KOPT-K1 (cell line): ENCODE results near the gene FOXP3.

Source experiments
- H3K27ac ChIP-seq: fragments of 200-600 bp; sonication (generic); 2 replicates; pipeline ENCODE4 v1.5.1; 2016; ENCODE audit warnings: antibody characterized with exemption, mild to moderate bottlenecking, low read depth, low read length; ENCODE audit not compliant: poor library complexity, severe bottlenecking
- H3K36me3 ChIP-seq: fragments of 200-600 bp; sonication (generic); 2 replicates; pipeline ENCODE4 v1.5.1; 2017; ENCODE audit warnings: antibody characterized with exemption, mild to moderate bottlenecking, low read length, moderate library complexity; ENCODE audit not compliant: insufficient read depth
- H3K9me3 ChIP-seq: fragments of 200-600 bp; sonication (generic); 2 replicates; pipeline ENCODE4 v1.5.1; 2017; ENCODE audit warnings: antibody characterized with exemption, low read length, mild to moderate bottlenecking; ENCODE audit not compliant: insufficient read depth, poor library complexity, severe bottlenecking

FOXP3 gene

DNA sequence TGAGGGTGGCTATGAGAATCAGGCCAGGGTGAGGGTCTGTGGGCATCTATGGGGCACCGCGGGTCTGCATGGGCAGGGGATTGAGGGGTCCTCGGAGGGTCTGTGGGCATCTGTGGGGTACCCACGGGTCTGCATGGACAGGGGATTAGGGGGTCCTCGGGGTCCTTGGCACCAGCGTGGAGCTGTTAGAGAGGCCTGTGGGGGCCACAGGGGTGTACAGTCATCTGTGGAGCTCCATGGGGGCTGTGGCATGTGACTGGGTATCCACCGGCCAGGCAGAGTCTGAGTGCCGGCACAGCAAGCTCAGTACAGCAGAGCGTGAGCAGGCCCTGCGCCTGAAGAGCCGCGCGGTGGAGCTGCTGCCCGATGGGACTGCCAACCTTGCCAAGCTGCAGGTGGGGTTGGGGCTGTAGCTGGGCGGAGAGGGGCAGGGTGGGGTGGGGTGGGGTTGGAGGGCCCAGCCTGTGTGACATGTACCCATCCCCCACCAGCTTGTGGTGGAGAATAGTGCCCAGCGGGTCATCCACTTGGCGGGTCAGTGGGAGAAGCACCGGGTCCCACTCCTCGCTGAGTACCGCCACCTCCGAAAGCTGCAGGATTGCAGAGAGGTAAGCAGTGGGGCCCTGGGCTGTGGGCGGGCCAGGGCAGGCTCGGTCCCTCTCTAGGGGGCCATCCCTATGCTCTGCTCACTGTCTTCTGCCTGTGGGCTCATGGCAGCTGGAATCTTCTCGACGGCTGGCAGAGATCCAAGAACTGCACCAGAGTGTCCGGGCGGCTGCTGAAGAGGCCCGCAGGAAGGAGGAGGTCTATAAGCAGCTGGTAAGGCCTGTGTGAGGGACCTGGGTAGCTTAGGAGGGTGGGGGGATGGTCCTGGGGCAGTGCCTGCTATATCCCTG is 16.3 kb downstream of the FOXP3 start:
- peaks cover 32% of the 10 kb centered on the region; the same call in 1 of the 2 replicates for H3K36me3 ChIP-seq
- H3K9me3 ChIP-seq: no peaks in the 10 kb centered on the region
- H3K27ac ChIP-seq: no peak overlapping the region

DNA sequence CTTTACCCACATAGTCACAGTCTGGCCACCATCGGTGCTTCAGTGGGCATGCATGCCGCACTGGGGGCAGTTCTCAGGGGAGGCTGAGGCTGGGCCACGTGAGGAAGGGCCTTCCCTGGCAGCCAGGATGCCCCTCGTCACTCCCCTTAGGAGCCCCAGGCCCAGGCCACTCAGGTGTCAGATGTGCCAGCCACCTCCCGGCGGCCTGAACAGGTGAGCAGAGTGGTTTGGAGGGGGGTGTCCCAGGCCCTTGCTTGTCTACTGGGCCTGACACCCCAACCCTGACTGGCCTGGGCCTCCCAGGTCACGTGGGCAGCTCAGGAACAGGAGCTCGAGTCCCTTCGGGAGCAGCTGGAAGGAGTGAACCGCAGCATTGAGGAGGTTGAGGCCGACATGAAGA is 17.2 kb downstream of the FOXP3 start:
- Histone ChIP-seq H3K27ac (no peak overlapping the region), H3K36me3 (peaks cover 38% of the 10 kb centered on the region; the same call in 1 of the 2 replicates), H3K9me3 (no peaks in the 10 kb centered on the region)

DNA sequence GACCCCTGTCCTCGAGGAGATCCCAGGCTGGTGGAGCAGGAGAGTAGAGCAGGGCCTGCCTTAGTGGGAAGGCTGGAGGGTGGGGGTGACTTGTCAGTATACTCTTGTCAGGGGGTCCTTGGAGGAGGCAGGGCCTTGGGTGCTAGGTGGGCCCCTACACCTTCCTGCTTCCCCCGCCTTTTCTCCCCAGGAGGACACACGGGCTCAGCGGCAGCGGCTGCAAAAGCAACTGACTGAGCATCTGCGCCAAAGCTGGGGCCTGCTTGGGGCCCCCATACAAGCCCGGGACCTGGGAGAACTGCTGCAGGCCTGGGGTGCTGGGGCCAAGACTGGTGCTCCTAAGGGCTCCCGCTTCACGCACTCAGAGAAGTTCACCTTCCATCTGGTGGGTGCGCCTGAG is 18.0 kb downstream of the FOXP3 start:
- Histone ChIP-seq H3K27ac (no peak overlapping the region), H3K9me3 (no peaks in the 10 kb centered on the region), H3K36me3 (peaks cover 38% of the 10 kb centered on the region; the same call in 1 of the 2 replicates)

DNA sequence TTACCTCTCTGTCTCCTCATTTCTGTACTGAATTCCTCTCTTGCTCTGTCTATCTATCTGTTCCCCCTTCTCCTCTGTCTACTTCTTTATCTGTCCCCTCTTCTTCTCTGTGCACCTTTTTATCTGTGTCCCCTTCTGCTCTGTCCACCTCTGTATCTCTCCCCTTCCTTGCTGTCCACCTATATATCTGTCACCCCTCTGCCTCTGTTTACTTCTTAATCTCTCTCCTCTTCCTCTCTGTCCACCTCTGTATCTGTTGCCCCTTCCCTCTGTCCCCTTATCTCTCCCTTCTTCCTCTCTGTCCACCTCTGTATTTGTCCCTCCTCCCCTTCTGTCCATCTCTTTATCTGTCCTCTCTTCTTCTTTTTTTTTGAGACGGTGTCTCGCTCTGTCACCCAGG is 20.3 kb downstream of the FOXP3 start:
- peaks cover 38% of the 10 kb centered on the region; the same call in 1 of the 2 replicates for H3K36me3 ChIP-seq
- no peaks in the 10 kb centered on the region for H3K9me3 ChIP-seq
- H3K27ac ChIP-seq: no peak overlapping the region

DNA sequence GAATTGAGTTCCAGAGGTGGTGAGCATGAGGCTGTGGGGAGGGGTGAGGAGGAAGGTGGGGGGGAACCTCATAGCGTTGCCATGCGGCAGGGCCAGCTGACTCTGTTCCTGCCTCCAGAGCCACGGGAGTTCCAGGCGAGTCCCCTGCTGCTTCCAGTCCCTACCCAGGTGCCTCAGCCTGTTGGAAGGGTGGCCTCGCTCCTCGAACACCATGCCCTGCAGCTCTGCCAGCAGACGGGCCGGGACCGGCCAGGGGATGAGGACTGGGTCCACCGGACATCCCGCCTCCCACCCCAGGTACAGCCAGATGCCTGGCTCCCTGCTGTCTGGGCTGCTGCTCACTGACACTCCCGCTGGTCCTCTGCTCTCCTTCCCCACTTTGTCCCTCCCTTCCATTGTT is 21.3 kb downstream of the FOXP3 start:
- H3K27ac ChIP-seq: no peak overlapping the region
- H3K9me3 ChIP-seq: no peaks in the 10 kb centered on the region
- H3K36me3 ChIP-seq: peaks cover 33% of the 10 kb centered on the region; the same call in 1 of the 2 replicates

DNA sequence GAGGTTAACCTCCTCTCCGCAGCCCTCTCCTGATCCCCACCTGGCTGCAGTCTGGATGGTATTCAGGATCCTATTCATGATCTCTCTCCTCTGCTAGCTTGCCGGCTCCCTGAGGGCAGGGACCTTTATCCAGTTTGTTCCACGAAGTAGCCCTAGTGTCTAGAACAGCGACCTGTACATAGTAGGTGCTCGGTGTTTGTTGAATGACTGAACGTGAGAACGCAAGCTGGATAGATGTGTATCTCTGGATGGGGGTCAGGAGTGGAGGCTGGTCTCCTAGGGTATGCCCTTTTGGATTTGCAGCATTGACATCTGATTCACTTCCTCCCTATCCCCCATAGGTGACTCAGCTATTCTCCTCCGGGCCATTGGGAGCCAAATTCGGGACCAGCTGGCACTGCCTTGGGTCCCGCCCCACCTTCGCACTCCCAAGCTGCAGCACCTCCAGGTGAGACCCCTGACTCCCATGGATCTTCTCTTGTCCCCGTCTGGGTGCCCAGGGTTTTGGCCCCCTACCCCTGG is 21.9 kb downstream of the FOXP3 start:
- H3K27ac ChIP-seq: no peak overlapping the region
- peaks cover 30% of the 10 kb centered on the region; the same call in 1 of the 2 replicates for H3K36me3 ChIP-seq
- no peaks in the 10 kb centered on the region for H3K9me3 ChIP-seq

DNA sequence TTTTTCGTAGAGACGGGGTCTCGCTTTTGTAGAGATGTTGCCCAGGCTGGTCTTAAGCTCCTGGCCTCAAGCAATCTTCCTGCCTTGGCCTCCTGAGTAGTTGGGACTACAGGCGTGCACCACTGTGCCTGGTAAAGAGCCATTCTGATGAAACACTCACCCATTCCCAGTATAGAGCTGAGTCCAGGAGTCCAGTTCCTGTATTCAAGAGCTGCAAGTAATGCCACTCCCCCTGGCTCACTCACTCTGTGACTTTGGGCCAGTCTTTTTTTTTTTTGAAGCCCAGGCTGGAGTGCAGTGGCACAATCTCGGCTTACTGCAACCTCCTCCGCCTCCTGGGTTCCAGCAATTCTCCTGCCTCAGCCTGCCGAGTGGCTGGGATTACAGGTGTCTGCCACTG is 25.8 kb downstream of the FOXP3 start:
- H3K36me3 ChIP-seq: peaks cover 11% of the 10 kb centered on the region; the same call in 1 of the 2 replicates
- H3K9me3 ChIP-seq: no peaks in the 10 kb centered on the region
- no peak overlapping the region for H3K27ac ChIP-seq

DNA sequence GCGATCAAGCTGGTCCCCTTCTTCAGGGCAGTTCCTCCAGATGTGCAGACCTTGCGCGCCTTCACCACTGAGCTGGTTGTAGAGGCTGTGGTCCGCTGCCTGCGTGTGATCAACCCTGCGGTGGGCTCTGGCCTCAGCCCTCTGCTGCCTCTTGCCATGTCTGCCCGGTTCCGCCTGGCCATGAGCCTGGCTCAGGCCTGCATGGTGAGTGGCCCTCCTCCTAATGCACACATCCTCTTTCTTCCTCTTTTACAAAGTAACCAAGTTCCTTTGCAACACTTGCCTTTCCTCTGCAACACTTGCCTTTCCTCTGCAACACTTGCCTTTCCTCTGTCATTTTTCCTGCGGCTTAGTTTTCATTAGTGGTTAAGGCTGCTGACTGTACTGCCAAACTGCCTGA is 27.4 kb downstream of the FOXP3 start:
- no peaks in the 10 kb centered on the region for H3K36me3 ChIP-seq
- H3K9me3 ChIP-seq: no peaks in the 10 kb centered on the region
- H3K27ac ChIP-seq: no peak overlapping the region

DNA sequence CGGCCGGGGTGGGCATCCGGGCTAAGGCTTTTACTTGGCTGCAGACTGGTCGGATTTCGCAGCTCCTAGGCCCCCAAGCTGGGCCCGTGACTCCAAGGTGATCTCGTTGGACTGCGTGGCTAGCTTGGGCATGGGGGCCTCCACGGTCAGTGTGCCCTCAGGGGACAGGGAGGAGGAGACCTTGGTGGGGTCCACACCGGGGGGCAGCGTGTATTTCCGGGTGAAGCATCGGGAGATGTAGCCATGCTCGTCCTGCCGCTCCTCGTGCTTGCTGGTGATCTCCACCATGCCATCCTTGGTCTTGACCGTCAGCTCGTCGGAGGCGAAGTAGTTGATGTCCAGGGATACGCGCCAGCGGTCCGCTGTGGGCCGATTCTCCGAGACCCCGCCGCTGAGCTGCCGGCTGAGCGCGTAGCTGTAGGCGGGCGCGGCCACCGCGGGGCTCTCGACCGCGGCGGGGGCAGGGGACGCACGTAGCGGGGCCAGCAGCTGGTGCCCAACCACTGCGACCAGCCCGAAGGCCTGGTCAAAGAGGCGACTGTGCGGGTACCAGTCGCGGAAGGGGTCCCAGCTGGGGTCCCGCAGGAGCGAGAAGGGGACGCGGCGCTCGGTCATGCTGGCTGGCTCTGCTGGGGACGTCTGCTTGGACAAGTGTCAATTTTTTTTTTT is 30.5 kb downstream of the FOXP3 start:
- no peaks in the 10 kb centered on the region for H3K36me3 ChIP-seq
- no peak overlapping the region for H3K27ac ChIP-seq
- H3K9me3 ChIP-seq: no peaks in the 10 kb centered on the region

DNA sequence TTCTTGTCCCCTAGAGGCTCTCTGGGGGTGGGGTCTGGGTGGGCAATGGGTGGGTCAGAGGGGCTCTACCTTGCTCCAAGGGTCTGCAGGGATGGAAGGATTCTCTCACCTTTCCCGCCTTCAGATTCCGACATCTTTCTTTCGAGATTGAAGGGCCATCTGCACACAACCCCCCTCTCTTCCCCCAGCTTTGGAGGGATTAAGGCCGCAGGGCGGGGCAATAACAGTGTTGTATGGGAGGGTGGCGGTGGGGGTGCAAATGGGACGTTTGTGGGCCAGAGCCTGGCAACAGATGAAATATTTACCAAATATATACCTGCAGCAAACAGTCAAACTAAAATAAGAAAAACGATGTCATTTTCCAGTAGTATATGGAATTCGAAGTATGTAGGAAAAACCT is 31.3 kb downstream of the FOXP3 start, which contains the start of gene CACNA1F:
Gene CACNA1F (minus strand): TSS at position 165 of the 400 bp plus-strand sequence. CDS start 31 bp downstream, at position 134.
- Histone ChIP-seq H3K36me3 (no peaks in the 10 kb centered on the region), H3K27ac (no peak within 1 kb of the TSS), H3K9me3 (no peaks in the 10 kb centered on the region)

DNA sequence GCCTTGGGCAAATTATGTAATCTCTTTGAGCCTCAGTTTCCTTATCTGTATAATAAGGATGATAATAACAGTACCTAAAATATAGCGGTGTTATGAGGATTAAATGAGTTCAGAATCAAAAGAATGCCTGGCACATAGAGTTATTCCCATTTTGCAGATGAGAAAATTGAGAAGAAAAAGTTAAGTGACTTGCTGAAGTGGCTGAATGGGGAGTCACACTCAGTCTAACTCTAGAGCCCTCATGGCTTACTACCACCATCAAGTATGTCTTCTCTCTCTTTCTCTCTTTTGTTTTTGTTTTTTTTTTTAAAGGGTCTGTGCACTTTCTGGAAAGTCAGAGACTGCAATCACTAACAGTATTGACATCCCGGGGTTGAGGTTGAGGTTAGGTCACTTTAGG is 32.0 kb downstream of the FOXP3 start:
- H3K9me3 ChIP-seq: no peaks in the 10 kb centered on the region
- no peak overlapping the region for H3K27ac ChIP-seq
- H3K36me3 ChIP-seq: no peaks in the 10 kb centered on the region

DNA sequence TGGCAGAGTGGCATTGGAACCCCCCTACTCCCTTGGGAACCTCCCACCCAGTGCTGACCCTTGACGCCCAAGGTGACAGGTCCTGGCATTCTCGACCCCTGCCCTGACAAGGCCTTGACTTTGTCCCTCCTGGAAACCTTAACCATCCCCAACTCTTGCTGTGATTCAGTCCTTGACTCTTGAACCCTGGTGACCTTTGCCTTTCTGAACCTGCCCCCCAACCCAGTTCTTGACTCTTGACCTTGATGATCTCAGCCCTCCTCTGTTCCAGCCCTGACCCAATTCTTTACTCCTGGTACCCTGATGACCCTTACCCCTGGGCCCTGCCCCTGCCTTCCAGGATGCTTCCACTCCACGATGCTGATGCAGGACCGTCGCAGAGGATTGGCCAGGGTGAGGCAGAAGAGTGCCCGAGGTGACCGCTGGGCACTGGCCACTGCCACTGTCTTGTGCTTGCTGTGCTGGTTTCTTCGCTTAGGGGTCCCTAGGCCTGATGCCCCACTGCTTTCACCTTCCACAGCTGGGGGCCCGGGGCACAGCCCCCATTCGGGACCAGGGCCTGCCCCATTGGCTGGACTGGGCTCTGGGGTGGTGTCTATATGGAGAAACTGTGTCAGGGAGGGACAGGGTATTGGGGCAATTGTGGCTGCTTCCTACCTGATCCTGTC is 33.0 kb downstream of the FOXP3 start:
- no peaks in the 10 kb centered on the region for H3K36me3 ChIP-seq
- H3K9me3 ChIP-seq: no peaks in the 10 kb centered on the region
- no peak overlapping the region for H3K27ac ChIP-seq

DNA sequence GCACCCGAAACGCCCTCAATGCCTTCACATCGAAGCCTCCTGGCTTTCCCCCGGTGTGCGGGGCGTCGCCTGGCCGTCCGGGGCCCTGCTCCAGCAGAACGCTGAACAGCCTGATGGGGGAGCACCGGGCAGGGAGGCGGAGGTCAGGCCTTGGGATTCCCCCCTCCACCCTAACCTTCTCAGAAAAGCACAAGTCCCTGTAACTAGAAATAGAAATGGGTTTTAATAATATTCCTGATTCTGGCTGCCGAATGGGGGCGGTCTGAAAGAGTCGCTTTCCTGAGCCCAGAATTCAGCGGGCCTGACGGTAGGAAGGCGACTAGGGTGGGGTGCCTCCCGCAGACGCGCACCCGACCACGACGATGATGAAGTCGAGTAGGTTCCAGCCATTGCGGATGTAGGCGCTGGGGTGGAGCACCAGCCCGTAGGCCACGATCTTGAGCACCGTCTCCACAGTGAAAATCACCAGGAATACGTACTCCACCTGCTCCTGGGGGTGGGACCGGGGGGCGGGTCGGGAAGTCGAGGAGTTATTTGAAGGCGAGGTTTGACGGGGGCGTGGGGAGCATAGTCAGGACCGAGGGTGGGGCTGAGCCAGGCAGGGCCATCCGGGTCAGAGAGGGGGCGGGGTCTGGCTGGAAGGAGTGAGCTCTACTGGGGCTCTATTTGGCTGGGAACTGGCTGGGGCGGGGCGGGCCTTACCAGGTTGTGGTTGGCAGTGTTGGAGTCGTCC is 33.8 kb downstream of the FOXP3 start:
- Histone ChIP-seq H3K27ac (no peak overlapping the region), H3K9me3 (no peaks in the 10 kb centered on the region), H3K36me3 (no peaks in the 10 kb centered on the region)

DNA sequence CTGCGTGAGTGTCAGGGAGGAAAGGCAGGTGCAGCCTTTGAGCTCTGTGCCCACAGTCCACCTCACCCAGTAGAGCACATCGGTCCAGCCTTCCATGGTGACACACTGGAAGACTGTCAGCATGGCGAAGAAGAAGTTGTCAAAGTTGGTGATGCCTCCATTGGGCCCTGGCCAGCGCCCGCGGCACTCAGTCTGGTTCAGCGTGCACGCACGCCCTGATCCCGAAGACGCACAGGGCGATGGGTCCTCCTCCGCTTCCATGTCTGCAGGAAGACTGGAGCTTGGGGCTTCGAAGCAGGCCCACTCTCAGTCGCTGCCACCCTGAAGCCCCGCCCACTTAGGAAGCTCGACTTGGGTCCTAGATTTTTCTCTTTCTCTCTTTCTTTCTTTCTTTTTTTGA is 36.3 kb downstream of the FOXP3 start:
- Histone ChIP-seq H3K27ac (no peak overlapping the region), H3K36me3 (no peaks in the 10 kb centered on the region), H3K9me3 (no peaks in the 10 kb centered on the region)
